Measurements from ENCODE around the gene OR2W1.

OR2W1 gene

GRCh38 chr6:28995093-28995650, 49.8 kb downstream of the OR2W1 start:
- no peak for DNase-seq
